ENCODE data around the gene PRKCD. TPM values are rescaled to one million over a fixed set of nuclear protein-coding genes. Genes with fewer than 3 reads are reported as not detected.

PRKCD gene
- total and polyA plus RNA-seq, 9 of the 15 experiments (the other 6 are each of a cell fraction or from before 2014, with no cell fraction given): 2.5 to 19.5 (median 6.1) TPM

DNA sequence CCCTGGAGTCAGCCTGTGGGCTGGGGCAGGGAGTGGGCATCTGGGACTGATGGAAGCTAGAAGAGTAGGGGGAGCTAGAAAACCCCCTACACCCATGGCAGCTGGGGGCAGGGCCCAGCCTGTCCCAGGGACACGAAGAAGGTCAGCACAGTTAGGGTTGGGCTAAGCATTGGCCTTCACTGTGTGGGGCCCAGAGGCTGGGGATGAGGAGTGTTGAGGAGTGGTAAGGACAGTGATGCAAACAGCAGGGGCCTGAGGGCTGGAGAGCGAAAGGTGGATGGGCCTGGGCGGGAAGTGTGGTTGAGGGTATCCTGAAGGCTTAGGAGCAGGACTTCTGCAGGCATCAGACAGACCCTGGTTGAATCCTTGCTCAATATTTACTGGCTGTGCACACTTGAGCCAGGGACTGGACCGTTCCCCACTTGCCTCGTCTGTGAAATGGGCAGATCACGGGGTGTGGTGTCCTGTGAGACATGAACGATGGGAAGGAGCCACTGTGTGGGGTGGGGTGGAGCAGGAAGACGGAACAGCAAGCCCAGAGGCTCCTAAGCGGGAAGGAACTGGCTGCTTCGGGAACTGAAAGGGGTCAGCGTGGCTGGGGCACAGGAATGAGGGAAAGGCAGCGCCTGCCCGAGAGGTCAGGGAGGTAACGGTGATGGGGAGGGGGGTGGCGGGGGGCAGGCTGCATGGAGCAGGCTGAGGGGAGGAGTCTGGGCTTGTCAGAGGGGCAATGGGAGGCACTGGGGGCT is 7.3 kb downstream of the PRKCD start (continued):
- TF ChIP-seq EP300 (IDR thresholded peaks at IDR 0.05; ENCODE audit: low read length) (no peak), COPS2 (conservative IDR thresholded peaks at IDR 0.05) (no peak), ASH1L (IDR thresholded peaks at IDR 0.05; ENCODE audit: borderline replicate concordance, low read depth, partially characterized antibody) (no peak), E2F1 (CRISPR knock-in tag; IDR thresholded peaks at IDR 0.05) (no peak), XRCC5 (IDR thresholded peaks at IDR 0.05; ENCODE audit: low read depth, low read length) (no peak), GABPB1 (CRISPR knock-in tag; IDR thresholded peaks at IDR 0.05) (no peak), TEAD2 (tag; IDR thresholded peaks at IDR 0.05) (no peak), RCOR1 (IDR thresholded peaks at IDR 0.05; ENCODE audit: borderline replicate concordance in 1 of 2, low read depth in 2 of 2, low read length in 2 of 2) (no peak), SP1 (CRISPR knock-in tag; IDR thresholded peaks at IDR 0.05) (no peak), RBM17 (IDR thresholded peaks at IDR 0.05; ENCODE audit: borderline replicate concordance, low read depth, low read length) (no peak), HDGF (IDR thresholded peaks at IDR 0.05) (no peak), KAT8 (IDR thresholded peaks at IDR 0.05; ENCODE audit: low read depth) (no peak), IRF2 (CRISPR knock-in tag; IDR thresholded peaks at IDR 0.05) (no peak)
- TF ChIP-seq, protein P1, sequence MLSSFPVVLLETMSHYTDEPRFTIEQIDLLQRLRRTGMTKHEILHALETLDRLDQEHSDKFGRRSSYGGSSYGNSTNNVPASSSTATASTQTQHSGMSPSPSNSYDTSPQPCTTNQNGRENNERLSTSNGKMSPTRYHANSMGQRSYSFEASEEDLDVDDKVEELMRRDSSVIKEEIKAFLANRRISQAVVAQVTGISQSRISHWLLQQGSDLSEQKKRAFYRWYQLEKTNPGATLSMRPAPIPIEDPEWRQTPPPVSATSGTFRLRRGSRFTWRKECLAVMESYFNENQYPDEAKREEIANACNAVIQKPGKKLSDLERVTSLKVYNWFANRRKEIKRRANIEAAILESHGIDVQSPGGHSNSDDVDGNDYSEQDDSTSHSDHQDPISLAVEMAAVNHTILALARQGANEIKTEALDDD (IDR thresholded peaks at IDR 0.05): no peak
- TF ChIP-seq, protein P2, sequence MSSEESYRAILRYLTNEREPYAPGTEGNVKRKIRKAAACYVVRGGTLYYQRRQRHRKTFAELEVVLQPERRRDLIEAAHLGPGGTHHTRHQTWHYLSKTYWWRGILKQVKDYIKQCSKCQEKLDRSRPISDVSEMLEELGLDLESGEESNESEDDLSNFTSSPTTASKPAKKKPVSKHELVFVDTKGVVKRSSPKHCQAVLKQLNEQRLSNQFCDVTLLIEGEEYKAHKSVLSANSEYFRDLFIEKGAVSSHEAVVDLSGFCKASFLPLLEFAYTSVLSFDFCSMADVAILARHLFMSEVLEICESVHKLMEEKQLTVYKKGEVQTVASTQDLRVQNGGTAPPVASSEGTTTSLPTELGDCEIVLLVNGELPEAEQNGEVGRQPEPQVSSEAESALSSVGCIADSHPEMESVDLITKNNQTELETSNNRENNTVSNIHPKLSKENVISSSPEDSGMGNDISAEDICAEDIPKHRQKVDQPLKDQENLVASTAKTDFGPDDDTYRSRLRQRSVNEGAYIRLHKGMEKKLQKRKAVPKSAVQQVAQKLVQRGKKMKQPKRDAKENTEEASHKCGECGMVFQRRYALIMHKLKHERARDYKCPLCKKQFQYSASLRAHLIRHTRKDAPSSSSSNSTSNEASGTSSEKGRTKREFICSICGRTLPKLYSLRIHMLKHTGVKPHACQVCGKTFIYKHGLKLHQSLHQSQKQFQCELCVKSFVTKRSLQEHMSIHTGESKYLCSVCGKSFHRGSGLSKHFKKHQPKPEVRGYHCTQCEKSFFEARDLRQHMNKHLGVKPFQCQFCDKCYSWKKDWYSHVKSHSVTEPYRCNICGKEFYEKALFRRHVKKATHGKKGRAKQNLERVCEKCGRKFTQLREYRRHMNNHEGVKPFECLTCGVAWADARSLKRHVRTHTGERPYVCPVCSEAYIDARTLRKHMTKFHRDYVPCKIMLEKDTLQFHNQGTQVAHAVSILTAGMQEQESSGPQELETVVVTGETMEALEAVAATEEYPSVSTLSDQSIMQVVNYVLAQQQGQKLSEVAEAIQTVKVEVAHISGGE (CRISPR knock-in tag; IDR thresholded peaks at IDR 0.05): no peak
